Ishikawa (cell line): Measurements from ENCODE around the gene NME7.

Experiments
- CEBPB ChIP-seq: IDR thresholded peaks from 2 replicates; pipeline ENCODE4 v1.6.1; 2012
- CREB1 ChIP-seq: IDR thresholded peaks from 2 replicates; pipeline ENCODE4 v1.6.1; 2012; ENCODE audit warnings: low read depth
- EGR1 ChIP-seq: IDR thresholded peaks from 2 replicates; pipeline ENCODE4 v1.6.1; 2012
- EP300 ChIP-seq: IDR thresholded peaks from 2 replicates; pipeline ENCODE4 v1.6.1; 2012; ENCODE audit warnings: borderline replicate concordance
- FOXM1 ChIP-seq: IDR thresholded peaks from 2 replicates; pipeline ENCODE4 v1.6.1; 2012; ENCODE audit warnings: low read depth, borderline replicate concordance
- MAX ChIP-seq: IDR thresholded peaks from 2 replicates; pipeline ENCODE4 v1.6.1; 2012
- NFIC ChIP-seq: IDR thresholded peaks from 2 replicates; pipeline ENCODE4 v1.6.1; 2012
- RAD21 ChIP-seq: IDR thresholded peaks from 2 replicates; pipeline ENCODE4 v1.6.1; 2012; ENCODE audit warnings: low read depth
- REST ChIP-seq: IDR thresholded peaks from 2 replicates; pipeline ENCODE4 v1.6.1; 2012; ENCODE audit warnings: low read depth, mild to moderate bottlenecking
- TAF1 ChIP-seq: IDR thresholded peaks from 2 replicates; pipeline ENCODE4 v1.6.1; 2012; ENCODE audit warnings: low read depth, mild to moderate bottlenecking
- TCF12 ChIP-seq: IDR thresholded peaks from 2 replicates; pipeline ENCODE4 v1.6.1; 2012; ENCODE audit warnings: low read depth
- TEAD4 ChIP-seq: IDR thresholded peaks from 2 replicates; pipeline ENCODE4 v1.6.1; 2012
- USF1 ChIP-seq: IDR thresholded peaks from 2 replicates; pipeline ENCODE4 v1.6.1; 2012
- YY1 ChIP-seq: IDR thresholded peaks from 2 replicates; pipeline ENCODE4 v1.6.1; 2012; ENCODE audit warnings: low read depth
- ZBTB7A ChIP-seq: IDR thresholded peaks from 2 replicates; pipeline ENCODE4 v1.6.1; 2012; ENCODE audit warnings: low read depth

NME7 gene

GRCh38 chr1:169108223-169108622 lies 259.4 kb downstream of the NME7 start:
- TF ChIP-seq REST (no peak), TAF1 (no peak), TEAD4 (no peak), CREB1 (no peak)

GRCh38 chr1:169107603-169108208 lies 259.9 kb downstream of the NME7 start:
- TF ChIP-seq TEAD4 (no peak), USF1 (no peak), ZBTB7A (no peak), FOXM1 (no peak)

- TF ChIP-seq FOXM1, result no peak
- TF ChIP-seq ZBTB7A, result peak; percentile 49; the same call in 1 of the 2 replicates
Observed at GRCh38 chr1:169106921-169107602, 260.5 kb downstream of the NME7 start.

- peak; percentile 8; the same call in 1 of the 2 replicates for TF ChIP-seq EP300
- TF ChIP-seq TAF1, result peak; percentile 68; the same call in 1 of the 2 replicates
- no peak for TF ChIP-seq EGR1
- no peak; the same call in 1 of the 2 replicates for TF ChIP-seq TEAD4
Observed at GRCh38 chr1:169106095-169106920, 261.3 kb downstream of the NME7 start, which contains the start of gene ATP1B1. TSS of gene ATP1B1 (plus strand) at chr1:169106690. CDS start at chr1:169106830, 140 bp downstream.

GRCh38 chr1:169105434-169106094 lies 262.0 kb downstream of the NME7 start:
- TF ChIP-seq YY1 (0 out of 2 replicates have a peak, but pooled peaks have one; percentile 16), RAD21 (peak; percentile 23; the same call in 1 of the 2 replicates), ZBTB7A (peak; percentile 80; the same call in 1 of the 2 replicates), CEBPB (no peak), CREB1 (no peak), TEAD4 (no peak), TCF12 (peak; percentile 55), EP300 (peak; percentile 44; the same call in 1 of the 2 replicates), FOXM1 (no peak), NFIC (peak; percentile 51; the same call in 1 of the 2 replicates), MAX (peak; percentile 57), EGR1 (peak; percentile 60), REST (no peak), TAF1 (no peak), USF1 (peak; percentile 81)

- TF ChIP-seq EGR1 (no peak), REST (no peak), NFIC (no peak), TEAD4 (no peak), EP300 (no peak), CEBPB (no peak), MAX (no peak), ZBTB7A (no peak), TCF12 (no peak)
Observed at GRCh38 chr1:169105087-169105433, 262.5 kb downstream of the NME7 start.
